GM23338 (cell line): Measurements from ENCODE around the gene IDI1.
"Not testable (repeated sequence)": the region's sequence is repeated elsewhere in the genome, so short reads cannot be mapped to it uniquely, and the experiment has no call there.

Experiments
- CTCF ChIP-seq, 2 experiments: fragments of 200-600 bp in 1 of 2; sonication (generic) in 1 of 2; conservative IDR thresholded peaks; 2 replicates each; pipeline versions ENCODE4 v1.5.1 to v1.6.1; 2016 to 2017; ENCODE audit warnings: antibody characterized with exemption in 2 of 2, low read depth in 2 of 2, mild to moderate bottlenecking in 2 of 2, moderate library complexity in 1 of 2
- ETS1 ChIP-seq: IDR thresholded peaks from 2 replicates; pipeline ENCODE4 v1.6.1; 2016; ENCODE audit warnings: antibody characterized with exemption
- REST ChIP-seq: IDR thresholded peaks from one replicate; pipeline ENCODE4 v1.6.1; 2018; ENCODE audit warnings: antibody characterized with exemption; ENCODE audit not compliant: unreplicated experiment

DNA sequence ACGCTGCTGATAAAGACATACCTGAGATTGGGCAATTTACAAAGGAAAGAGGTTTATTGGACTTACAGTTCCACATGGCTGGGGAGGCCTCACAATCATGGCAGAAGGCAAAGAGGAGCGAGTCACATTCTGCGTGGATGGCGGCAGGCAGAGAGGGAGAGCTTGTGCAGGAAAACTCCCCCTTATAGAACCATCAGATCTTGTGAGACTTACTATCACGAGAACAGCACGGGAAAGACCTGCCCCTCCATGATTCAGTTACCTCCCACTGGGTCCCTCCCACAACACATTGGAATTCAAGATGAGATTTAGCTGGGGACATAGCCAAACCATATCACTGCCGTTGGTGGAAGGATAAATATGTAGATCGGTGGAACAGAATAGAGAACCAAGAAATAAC lies 17.8 kb upstream of the IDI1 start:
- TF ChIP-seq CTCF (conservative IDR thresholded peaks at IDR 0.05; ENCODE audit: low read depth in 2 of 2); REST; ETS1: not testable (repeated sequence)
